DND-41 (cell line): ENCODE data around the gene RYR3.

ENCODE experiments used
- CTCF ChIP-seq: IDR thresholded peaks from 2 replicates; pipeline ENCODE4 v1.5.1; 2012; ENCODE audit warnings: borderline replicate concordance, low read length, moderate library complexity, mild to moderate bottlenecking; ENCODE audit not compliant: poor library complexity, severe bottlenecking; ENCODE audit errors: extremely low read depth
- EZH2 ChIP-seq: IDR thresholded peaks from 3 replicates; pipeline ENCODE4 v1.6.1; 2012; ENCODE audit warnings: borderline replicate concordance, low read depth, mild to moderate bottlenecking, moderate library complexity, low read length, inconsistent platforms; ENCODE audit not compliant: severe bottlenecking

- TF ChIP-seq CTCF (no peak), EZH2 (no peak)
These were observed 305.7 kb downstream of the RYR3 start for GRCh38 chr15:33616475-33616874.
